Esophagus muscularis mucosa (tissue), 4 donors: ENCODE data around the gene MB.

Source experiments
- CTCF ChIP-seq, 3 experiments: fragments of 200-600 bp in 2 of 3; fragments of 450-650 bp in 1 of 3; sonication (generic) in 2 of 3; IDR thresholded peaks; one replicate each; pipeline ENCODE4 v1.5.1; 2017 to 2019; ENCODE audit warnings: antibody characterized with exemption in 3 of 3, mild to moderate bottlenecking in 2 of 3, moderate library complexity in 1 of 3
- EP300 ChIP-seq: sonication (generic); formaldehyde crosslinking; IDR thresholded peaks from one replicate; pipeline ENCODE4 v1.6.1; 2017; ENCODE audit warnings: antibody characterized with exemption
- POLR2A ChIP-seq: fragments of 450-650 bp; IDR thresholded peaks from one replicate; pipeline ENCODE4 v1.6.1; 2017; ENCODE audit warnings: antibody characterized with exemption, moderate library complexity, mild to moderate bottlenecking, low read depth
- POLR2AphosphoS5 ChIP-seq, 2 donors: sonication (generic); formaldehyde crosslinking; IDR thresholded peaks; one replicate each; pipeline ENCODE4 v1.6.1; 2017; ENCODE audit warnings: antibody characterized with exemption in 2 of 2

DNA sequence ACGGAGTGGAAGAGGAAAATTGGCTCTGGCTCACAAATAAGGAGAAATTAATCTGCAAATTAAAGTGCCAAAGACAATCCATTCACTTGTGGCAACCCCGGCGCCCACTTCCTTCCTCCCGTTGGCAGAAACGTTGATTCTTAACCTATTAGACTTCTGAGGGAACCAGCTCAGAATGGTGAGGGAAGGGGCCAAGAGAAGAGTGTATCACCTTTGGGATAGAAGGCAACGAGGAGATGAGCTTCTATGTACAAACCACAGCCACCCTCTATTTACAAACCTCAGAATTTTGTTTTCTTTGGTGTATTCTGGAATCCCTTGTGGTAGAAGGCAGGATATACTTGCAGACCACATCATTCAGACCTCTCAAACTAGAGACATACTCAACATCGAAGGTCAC is 1.1 kb downstream of the MB start:
- TF ChIP-seq CTCF (IDR thresholded peaks at IDR 0.05): no peak
- no peak for TF ChIP-seq EP300
- TF ChIP-seq POLR2A: no peak
- no peak for TF ChIP-seq POLR2AphosphoS5 (IDR thresholded peaks at IDR 0.05)
